ENCODE results near the gene BCAS3. TPM values are rescaled to one million over a fixed set of nuclear protein-coding genes. Genes with fewer than 3 reads are reported as not detected.

BCAS3 gene
- total RNA-seq, 2 donors from 2014 or later: 44.1 to 71.5 TPM

GRCh38 chr17:61075988-61076387, 398.3 kb downstream of the BCAS3 start:
- H3K9me3 ChIP-seq: no peaks in the 10 kb centered on the region
- H3K27ac ChIP-seq: no peak overlapping the region
- ATAC-seq (no peak), DNase-seq (no peak)
- H3K36me3 ChIP-seq (replicated peaks in 1 of 2; ENCODE audit: insufficient read depth in 1 of 2, low read depth in 2 of 2): no peaks in the 10 kb centered on the region
- intact Hi-C loops (cut with DNase I): no loop called here
- H3K27me3 ChIP-seq: no peaks in the 10 kb centered on the region
- no peak overlapping the region for H3K4me3 ChIP-seq
- 92 to 100% methylated on average over 1 of the region's 1 CpG for WGBS, 2 donors
- H3K4me1 ChIP-seq: no peaks in the 10 kb centered on the region
- TF ChIP-seq POLR2A (IDR thresholded peaks at IDR 0.05) (no peak), CTCF (IDR thresholded peaks at IDR 0.05) (no peak)

- H3K36me3 ChIP-seq (replicated peaks in 1 of 2; ENCODE audit: insufficient read depth in 1 of 2, low read depth in 2 of 2): no peaks in the 10 kb centered on the region
- DNase-seq (no peak), ATAC-seq (no peak)
- no peaks in the 10 kb centered on the region for H3K9me3 ChIP-seq
- H3K4me3 ChIP-seq: no peak overlapping the region
- H3K27ac ChIP-seq: no peak overlapping the region
- no peaks in the 10 kb centered on the region for H3K27me3 ChIP-seq
- no peaks in the 10 kb centered on the region for H3K4me1 ChIP-seq
- no peak for TF ChIP-seq CTCF (IDR thresholded peaks at IDR 0.05)
- no peak for TF ChIP-seq POLR2A (IDR thresholded peaks at IDR 0.05)
- intact Hi-C loops (cut with DNase I): no loop called here
- WGBS, 2 donors: 66 to 94% methylated on average over 3 of the region's 3 CpGs
These were observed 399.0 kb downstream of the BCAS3 start for GRCh38 chr17:61076621-61077031.

DNA sequence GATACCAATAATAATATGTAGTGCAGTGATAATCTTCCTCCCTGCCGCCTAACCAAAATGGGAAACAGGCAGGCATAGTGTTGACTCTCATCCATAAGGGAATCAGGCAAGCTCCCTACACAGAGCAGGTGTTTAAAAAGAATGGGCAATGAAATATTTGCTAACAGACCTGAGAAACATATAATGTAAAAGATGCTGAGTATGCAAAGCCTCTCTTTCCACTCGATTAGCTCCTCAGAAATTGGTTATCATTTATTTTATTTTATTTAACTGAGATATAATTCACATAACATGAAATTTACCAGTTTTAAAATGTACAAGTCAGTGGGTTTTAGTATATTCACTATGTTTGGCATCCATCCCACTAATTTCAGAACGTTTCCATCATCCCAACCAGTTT, 404.3 kb downstream of the BCAS3 start:
- intact Hi-C loops (cut with DNase I): no loop called here
- Histone ChIP-seq H3K4me1 (no peaks in the 10 kb centered on the region), H3K36me3 (replicated peaks in 1 of 2; ENCODE audit: insufficient read depth in 1 of 2, low read depth in 2 of 2) (no peaks in the 10 kb centered on the region), H3K9me3 (no peaks in the 10 kb centered on the region), H3K27ac (no peak overlapping the region), H3K4me3 (no peak overlapping the region), H3K27me3 (no peaks in the 10 kb centered on the region)
- WGBS, 2 donors: 77 to 80% methylated on average over 3 of the region's 3 CpGs
- DNase-seq (no peak), ATAC-seq (no peak)
- TF ChIP-seq POLR2A (IDR thresholded peaks at IDR 0.05) (no peak), CTCF (IDR thresholded peaks at IDR 0.05) (no peak)

DNA sequence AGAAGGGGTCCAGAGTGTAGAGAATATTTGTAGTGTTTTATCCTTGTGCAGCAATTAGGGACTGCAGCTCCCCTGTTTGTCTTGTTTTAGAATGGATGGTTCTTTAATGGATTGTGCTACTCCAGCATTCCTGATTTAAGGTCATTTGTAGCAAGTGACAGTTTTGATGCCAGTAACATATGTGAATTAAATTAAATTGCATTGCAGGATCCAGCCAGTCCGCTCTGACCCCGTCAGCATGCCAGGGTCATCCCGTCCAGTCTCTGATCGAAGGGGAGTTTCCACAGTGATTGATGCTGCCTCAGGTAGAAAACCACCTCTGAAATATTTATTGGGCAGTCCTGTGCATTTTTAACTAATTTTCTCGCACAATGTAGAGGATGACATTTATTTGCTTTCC, 406.6 kb downstream of the BCAS3 start:
- intact Hi-C loops (cut with DNase I): no loop called here

More for the DNA sequence above, 406.6 kb downstream of the BCAS3 start:
- H3K4me1 ChIP-seq: no peaks in the 10 kb centered on the region
- no peaks in the 10 kb centered on the region for H3K27me3 ChIP-seq
- H3K9me3 ChIP-seq: no peaks in the 10 kb centered on the region
- ATAC-seq: no peak
- no peak for DNase-seq
- H3K4me3 ChIP-seq: no peak overlapping the region
- WGBS, 2 donors: 86 to 96% methylated on average over 5 of the region's 5 CpGs
- no peaks in the 10 kb centered on the region for H3K36me3 ChIP-seq (replicated peaks in 1 of 2; ENCODE audit: insufficient read depth in 1 of 2, low read depth in 2 of 2)
- TF ChIP-seq POLR2A (IDR thresholded peaks at IDR 0.05): no peak
- no peak for TF ChIP-seq CTCF (IDR thresholded peaks at IDR 0.05)
- no peak overlapping the region for H3K27ac ChIP-seq

All from body of pancreas (tissue), 4 donors.